HepG2 (cell line): ENCODE results near the gene S100A13. TPM values are rescaled to one million over a fixed set of nuclear protein-coding genes. Genes with fewer than 3 reads are reported as not detected.

ENCODE experiments used
- ATF7-NPFF ChIP-seq: sonication (generic); formaldehyde crosslinking; IDR thresholded peaks from 2 replicates; pipeline ENCODE4 v1.8.1; 2023; ENCODE audit warnings: mild to moderate bottlenecking, low read depth, missing genetic modification reagents, moderate library complexity
- HNF1B ChIP-seq: sonication (generic); formaldehyde crosslinking; IDR thresholded peaks from 2 replicates; pipeline ENCODE4 v1.5.1; 2020; ENCODE audit warnings: mild to moderate bottlenecking, moderate library complexity, missing genetic modification reagents
- HNF4A ChIP-seq: sonication (generic); formaldehyde crosslinking; IDR thresholded peaks from 2 replicates; pipeline ENCODE4 v1.4.0; 2020; ENCODE audit warnings: missing genetic modification reagents
- ISL2 ChIP-seq: sonication (generic); formaldehyde crosslinking; IDR thresholded peaks from 2 replicates; pipeline ENCODE4 v1.5.0; 2020; ENCODE audit warnings: missing genetic modification reagents
- KDM3A ChIP-seq: IDR thresholded peaks from 2 replicates; pipeline ENCODE4 v1.6.1; 2018; ENCODE audit warnings: low read depth, missing compliant biosample characterization
- NRL ChIP-seq: sonication (generic); formaldehyde crosslinking; IDR thresholded peaks from 2 replicates; pipeline ENCODE4 v1.5.0; 2020; ENCODE audit warnings: missing genetic modification reagents, mild to moderate bottlenecking, moderate library complexity, borderline replicate concordance
- PCBP1 ChIP-seq: fragments of 200-400 bp; formaldehyde crosslinking; IDR thresholded peaks from 2 replicates; pipeline ENCODE4 v1.6.1; 2017; ENCODE audit warnings: mild to moderate bottlenecking, low read depth, low read length, borderline replicate concordance
- ZGPAT ChIP-seq: IDR thresholded peaks from 2 replicates; pipeline ENCODE4 v1.6.1; 2016; ENCODE audit warnings: mild to moderate bottlenecking
- ZNF292 ChIP-seq: sonication (generic); formaldehyde crosslinking; IDR thresholded peaks from 2 replicates; pipeline ENCODE4 v1.8.1; 2022; ENCODE audit warnings: mild to moderate bottlenecking, low read depth, missing genetic modification reagents, borderline replicate concordance
- ZNF609 ChIP-seq: sonication (generic); formaldehyde crosslinking; IDR thresholded peaks from 2 replicates; pipeline ENCODE4 v1.4.0; 2020; ENCODE audit warnings: mild to moderate bottlenecking, missing genetic modification reagents, borderline replicate concordance
- ZNF792 ChIP-seq: IDR thresholded peaks from 2 replicates; pipeline ENCODE4 v1.6.1; 2016
- polyA plus RNA-seq, 8 experiments: library from polyadenylated mRNA; depleted of rRNA in 3 of 8; stranded (reverse) in 7 of 8; unstranded in 1 of 8; fragments of >200 nt; fragmentation: Illumina TruSeq in 4 of 8; extraction: Trizol in 4 of 8; gene quantifications; 2 replicates each; pipeline versions ENCODE4 v1.2.1 to v1.2.3, GENCODE V29; 2011 to 2016; ENCODE audit warnings: low read depth in 4 of 8, missing spikeins in 1 of 8, mixed read lengths in 1 of 8; ENCODE audit not compliant: insufficient read depth in 1 of 8
- total RNA-seq, 5 experiments: library from RNA; depleted of rRNA; stranded (reverse); fragments of >200 nt; fragmentation: Illumina TruSeq; extraction: Trizol; gene quantifications; 2 replicates each; pipeline ENCODE4 v1.2.3, GENCODE V29; 2016; ENCODE audit warnings: low read depth in 1 of 5
- TF ChIP-seq, protein P1 (sequence below): sonication (generic); formaldehyde crosslinking; IDR thresholded peaks from 2 replicates; pipeline ENCODE4; 2020; ENCODE audit warnings: missing genetic modification reagents, mild to moderate bottlenecking, borderline replicate concordance
- TF ChIP-seq, protein P2 (sequence below): sonication (generic); formaldehyde crosslinking; IDR thresholded peaks from 2 replicates; pipeline ENCODE4 v1.4.0; 2020; ENCODE audit warnings: missing genetic modification reagents

The S100A13 gene
- total and polyA plus RNA-seq, 2 of the 13 experiments (the other 11 are each of a cell fraction or from before 2014, with no cell fraction given) = 89.5 to 172 TPM

DNA sequence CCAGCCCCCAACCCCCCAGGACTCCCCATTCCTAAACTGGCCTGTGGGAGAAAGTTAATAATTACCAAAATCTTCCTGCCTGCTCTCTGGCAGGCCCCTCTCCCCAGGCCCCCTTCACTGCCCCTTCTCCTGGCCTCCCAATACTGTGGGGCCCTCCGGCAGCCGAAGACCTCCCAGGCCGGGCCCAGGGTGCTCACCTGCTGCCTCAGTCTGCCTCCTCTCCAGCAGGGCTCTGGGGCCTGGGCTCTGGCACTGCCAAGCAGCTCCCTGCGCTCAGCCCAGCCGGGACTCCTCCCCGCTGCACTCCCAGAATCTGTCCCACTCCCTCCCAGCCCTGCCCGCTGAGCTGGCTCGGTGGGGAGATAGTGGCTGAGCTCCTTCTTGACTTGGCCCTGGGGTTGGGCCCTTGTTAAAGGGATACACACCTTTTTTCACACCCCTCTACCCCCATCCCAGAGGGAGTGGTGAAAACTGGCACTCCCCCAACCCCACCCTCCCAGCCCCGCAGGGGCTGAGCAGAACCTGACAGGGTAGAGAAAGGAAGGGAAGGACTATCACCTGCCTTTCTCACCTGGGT, 14.5 kb downstream of the S100A13 start, which contains the start of gene S100A16 (continued):
- TF ChIP-seq, protein P1, sequence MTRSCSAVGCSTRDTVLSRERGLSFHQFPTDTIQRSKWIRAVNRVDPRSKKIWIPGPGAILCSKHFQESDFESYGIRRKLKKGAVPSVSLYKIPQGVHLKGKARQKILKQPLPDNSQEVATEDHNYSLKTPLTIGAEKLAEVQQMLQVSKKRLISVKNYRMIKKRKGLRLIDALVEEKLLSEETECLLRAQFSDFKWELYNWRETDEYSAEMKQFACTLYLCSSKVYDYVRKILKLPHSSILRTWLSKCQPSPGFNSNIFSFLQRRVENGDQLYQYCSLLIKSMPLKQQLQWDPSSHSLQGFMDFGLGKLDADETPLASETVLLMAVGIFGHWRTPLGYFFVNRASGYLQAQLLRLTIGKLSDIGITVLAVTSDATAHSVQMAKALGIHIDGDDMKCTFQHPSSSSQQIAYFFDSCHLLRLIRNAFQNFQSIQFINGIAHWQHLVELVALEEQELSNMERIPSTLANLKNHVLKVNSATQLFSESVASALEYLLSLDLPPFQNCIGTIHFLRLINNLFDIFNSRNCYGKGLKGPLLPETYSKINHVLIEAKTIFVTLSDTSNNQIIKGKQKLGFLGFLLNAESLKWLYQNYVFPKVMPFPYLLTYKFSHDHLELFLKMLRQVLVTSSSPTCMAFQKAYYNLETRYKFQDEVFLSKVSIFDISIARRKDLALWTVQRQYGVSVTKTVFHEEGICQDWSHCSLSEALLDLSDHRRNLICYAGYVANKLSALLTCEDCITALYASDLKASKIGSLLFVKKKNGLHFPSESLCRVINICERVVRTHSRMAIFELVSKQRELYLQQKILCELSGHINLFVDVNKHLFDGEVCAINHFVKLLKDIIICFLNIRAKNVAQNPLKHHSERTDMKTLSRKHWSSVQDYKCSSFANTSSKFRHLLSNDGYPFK (CRISPR knock-in tag) = peak; percentile 47; the same call in 1 of the 2 replicates
- TF ChIP-seq HNF4A (CRISPR knock-in tag) (0 out of 2 replicates have a peak, but pooled peaks have one; percentile 12), KDM3A (CRISPR knock-in tag) (no peak), PCBP1 (0 out of 2 replicates have a peak, but pooled peaks have one; percentile 32), ISL2 (CRISPR knock-in tag) (peak; percentile 19; the same call in 1 of the 2 replicates), ZNF292 (peak; percentile 82), ATF7-NPFF (CRISPR knock-in tag) (no peak), NRL (CRISPR knock-in tag) (0 out of 2 replicates have a peak, but pooled peaks have one; percentile 35), ZNF609 (CRISPR knock-in tag) (peak; percentile 59; the same call in 1 of the 2 replicates), ZNF792 (CRISPR knock-in tag) (peak; percentile 86; the same call in 1 of the 2 replicates), HNF1B (CRISPR knock-in tag) (peak; percentile 97), ZGPAT (CRISPR knock-in tag) (0 out of 2 replicates have a peak, but pooled peaks have one; percentile 34)
- TF ChIP-seq, protein P2, sequence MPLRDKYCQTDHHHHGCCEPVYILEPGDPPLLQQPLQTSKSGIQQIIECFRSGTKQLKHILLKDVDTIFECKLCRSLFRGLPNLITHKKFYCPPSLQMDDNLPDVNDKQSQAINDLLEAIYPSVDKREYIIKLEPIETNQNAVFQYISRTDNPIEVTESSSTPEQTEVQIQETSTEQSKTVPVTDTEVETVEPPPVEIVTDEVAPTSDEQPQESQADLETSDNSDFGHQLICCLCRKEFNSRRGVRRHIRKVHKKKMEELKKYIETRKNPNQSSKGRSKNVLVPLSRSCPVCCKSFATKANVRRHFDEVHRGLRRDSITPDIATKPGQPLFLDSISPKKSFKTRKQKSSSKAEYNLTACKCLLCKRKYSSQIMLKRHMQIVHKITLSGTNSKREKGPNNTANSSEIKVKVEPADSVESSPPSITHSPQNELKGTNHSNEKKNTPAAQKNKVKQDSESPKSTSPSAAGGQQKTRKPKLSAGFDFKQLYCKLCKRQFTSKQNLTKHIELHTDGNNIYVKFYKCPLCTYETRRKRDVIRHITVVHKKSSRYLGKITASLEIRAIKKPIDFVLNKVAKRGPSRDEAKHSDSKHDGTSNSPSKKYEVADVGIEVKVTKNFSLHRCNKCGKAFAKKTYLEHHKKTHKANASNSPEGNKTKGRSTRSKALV (CRISPR knock-in tag) = 0 out of 2 replicates have a peak, but pooled peaks have one; percentile 18
